HG02852 (cell line): Measurements from ENCODE around the gene TNFSF9.
"Not testable (repeated sequence)": the region's sequence is repeated elsewhere in the genome, so short reads cannot be mapped to it uniquely, and the experiment has no call there.

Experiments used
- ATAC-seq: cut with Tn5 transposase; IDR thresholded peaks from one replicate; pipeline ENCODE4 v1.9.1; 2021; ENCODE audit warnings: mild to moderate bottlenecking, moderate library complexity; ENCODE audit not compliant: unreplicated experiment

The TNFSF9 gene

DNA sequence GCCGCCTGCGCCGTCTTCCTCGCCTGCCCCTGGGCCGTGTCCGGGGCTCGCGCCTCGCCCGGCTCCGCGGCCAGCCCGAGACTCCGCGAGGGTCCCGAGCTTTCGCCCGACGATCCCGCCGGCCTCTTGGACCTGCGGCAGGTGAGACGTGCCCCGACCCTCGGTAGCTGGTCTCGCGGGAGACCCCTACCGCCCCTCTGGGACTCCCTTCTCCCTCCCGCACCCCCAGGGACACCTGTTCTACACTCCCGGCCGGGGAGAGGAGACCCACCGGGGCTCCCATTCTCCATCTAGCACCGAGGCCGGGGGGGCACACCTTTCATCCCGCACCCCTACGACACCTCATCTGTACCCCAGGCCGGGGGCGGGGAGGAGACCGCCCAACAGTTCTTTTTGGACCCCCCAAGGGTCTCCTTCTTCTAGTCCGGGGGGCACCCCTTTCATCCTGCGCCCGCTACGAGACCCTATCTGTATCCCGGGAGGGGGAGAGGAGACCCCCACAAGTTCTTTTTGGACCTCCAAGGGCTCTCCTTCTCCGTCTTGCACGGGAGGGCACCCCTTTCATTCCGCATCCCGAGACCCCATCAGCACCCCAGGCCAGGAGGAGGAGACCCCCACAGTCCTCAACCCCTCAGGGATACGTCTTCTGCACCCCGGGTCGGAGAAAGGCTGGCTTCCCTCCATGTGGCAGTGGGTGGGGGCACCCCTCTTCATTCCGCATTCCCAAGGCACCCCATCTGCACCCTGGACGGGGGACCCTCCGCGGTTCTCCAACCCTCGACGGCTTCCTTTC, 533 bp downstream of the TNFSF9 start:
- ATAC-seq, result no peak

DNA sequence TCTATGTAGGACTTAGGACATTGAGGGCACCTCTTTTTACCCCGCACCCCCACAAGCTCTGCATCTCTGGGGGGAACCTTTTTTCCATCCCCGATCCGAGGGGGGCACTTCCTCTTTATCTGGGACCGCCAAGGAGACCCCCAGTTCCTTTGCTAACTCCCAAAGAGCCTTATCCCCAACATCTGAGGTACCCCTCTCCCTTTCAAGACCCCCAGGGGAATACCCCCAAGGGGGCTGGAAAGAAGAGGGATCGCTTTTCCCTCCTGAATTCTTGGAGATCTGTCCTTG, 1.1 kb downstream of the TNFSF9 start:
- ATAC-seq, result no peak

DNA sequence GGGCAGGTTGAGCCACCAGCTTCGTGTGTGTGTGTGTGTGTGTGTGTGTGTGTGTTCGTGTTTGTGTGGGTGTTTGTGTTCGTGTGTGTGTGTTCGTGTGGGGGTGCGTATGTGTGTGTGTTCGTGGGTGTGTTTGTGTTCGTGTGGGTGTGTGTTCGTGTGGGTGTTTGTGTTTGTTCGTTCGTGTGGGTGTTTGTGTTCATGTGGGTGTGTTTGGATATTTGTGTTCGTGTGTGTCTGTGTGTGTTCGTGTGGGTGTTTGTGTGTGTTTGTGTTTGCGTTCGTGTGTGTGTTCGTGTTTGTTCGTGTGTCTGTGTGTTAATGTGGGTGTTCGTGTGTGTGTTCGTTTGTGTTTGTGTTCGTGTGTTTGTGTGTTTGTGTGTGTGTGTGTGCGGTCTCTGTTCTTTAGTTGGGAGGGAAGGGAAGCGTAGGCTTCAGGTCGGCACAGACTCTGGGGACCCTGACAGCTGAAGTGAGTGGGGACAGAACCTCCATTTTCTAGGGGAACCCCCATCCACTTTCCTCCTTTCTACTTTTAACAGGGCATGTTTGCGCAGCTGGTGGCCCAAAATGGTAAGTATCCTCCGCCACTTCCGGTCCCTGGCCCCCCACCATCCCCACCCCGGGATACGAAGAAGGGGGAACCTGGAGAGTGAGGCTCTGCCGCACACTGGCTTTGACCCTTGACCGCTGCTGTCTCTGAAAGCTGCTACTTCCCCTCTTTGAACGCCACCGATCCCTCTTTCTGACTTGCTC, 1.6 kb downstream of the TNFSF9 start:
- ATAC-seq, result no peak

DNA sequence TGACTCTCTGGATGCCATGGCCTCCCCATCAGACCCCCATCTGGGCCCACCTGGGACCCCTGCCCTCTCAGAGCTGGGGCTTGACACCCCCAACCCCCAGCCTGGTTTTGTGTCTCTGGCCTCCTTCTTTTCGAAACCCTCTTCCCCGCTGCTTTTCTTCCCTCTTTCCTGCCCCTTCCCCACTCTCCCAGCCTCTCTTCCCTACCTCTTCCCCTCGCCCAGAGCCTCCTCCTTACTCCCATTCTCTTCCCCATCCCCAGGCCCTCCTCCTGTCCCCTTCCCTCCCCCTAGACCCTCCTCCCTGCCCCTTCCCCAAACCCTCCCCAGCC, 2.1 kb downstream of the TNFSF9 start:
- ATAC-seq, result no peak

DNA sequence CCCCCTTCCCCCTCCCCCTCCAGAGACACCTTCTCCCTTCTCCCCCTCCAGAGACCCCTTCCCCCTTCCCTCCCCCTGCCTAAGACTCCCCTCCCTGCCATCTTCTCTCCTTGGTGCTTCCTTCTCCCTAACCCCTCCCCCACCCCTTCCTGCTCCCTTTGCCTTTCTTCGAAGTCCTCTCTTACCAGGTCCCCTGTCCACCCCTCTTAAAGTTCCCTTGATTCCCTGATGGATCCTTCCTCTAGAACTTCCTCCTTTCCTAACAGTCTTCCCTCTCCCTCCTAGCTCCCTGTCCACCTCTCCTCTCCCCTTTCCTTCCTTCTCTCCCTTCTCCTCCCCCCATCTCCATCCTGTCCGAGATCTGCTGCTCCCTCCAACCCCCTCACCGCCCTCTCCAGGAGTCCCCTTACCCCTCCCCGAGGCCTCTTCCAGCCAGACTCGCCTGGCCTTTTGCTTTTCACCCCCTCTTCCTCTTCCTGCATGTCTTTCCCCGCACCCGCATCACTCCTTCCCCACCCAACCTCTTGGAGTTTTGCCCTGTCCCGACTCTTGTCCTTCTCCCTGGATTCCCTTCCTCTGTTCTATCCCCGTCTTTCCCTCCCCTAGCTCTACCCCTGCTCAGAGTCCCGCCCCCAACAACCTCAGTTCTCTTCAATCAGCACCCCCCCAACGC, 3.1 kb downstream of the TNFSF9 start:
- ATAC-seq, result no peak

DNA sequence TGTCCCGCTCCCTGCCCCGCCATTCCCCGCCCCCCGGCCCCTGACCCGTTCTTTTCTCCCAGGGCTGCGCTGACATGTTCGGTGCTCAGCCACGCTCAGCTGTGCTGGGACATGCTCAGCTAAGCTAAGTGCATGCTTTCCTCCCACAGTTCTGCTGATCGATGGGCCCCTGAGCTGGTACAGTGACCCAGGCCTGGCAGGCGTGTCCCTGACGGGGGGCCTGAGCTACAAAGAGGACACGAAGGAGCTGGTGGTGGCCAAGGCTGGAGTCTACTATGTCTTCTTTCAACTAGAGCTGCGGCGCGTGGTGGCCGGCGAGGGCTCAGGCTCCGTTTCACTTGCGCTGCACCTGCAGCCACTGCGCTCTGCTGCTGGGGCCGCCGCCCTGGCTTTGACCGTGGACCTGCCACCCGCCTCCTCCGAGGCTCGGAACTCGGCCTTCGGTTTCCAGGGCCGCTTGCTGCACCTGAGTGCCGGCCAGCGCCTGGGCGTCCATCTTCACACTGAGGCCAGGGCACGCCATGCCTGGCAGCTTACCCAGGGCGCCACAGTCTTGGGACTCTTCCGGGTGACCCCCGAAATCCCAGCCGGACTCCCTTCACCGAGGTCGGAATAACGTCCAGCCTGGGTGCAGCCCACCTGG, 3.7 kb downstream of the TNFSF9 start:
- ATAC-seq, result no peak

DNA sequence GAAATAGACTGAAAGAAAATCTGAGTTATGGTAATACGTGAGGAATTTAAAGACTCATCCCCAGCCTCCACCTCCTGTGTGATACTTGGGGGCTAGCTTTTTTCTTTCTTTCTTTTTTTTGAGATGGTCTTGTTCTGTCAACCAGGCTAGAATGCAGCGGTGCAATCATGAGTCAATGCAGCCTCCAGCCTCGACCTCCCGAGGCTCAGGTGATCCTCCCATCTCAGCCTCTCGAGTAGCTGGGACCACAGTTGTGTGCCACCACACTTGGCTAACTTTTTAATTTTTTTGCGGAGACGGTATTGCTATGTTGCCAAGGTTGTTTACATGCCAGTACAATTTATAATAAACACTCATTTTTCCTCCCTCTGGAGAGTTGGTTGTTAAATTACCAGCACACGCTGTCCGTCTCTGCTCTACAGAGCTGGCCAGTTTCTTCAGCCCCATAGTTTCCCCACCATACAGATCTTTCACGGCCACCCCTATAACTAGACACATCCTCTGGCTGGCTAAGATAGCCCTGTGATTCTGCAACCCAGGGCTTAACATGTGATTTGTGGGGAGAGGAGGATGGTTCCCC, 4.8 kb downstream of the TNFSF9 start:
- no peak for ATAC-seq

DNA sequence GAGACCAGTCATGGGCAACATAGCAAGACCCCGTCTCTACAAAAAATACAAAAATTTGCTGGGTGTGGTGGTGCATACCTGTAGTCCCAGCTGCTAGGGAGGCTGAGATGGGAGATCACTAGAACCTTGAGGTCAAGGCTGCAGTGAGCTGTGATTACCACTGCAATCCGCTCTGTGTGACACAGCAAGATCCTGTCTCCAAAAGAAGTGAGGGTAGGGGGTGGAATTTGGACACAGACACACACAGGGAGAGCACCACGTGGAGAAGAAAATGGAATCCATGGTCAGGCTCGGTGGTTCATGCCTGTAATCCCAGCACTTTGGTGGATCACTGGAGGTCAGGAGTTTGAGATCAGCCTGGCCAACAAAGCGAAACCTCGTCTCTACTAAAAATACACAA, 8.7 kb downstream of the TNFSF9 start:
- no peak for ATAC-seq

DNA sequence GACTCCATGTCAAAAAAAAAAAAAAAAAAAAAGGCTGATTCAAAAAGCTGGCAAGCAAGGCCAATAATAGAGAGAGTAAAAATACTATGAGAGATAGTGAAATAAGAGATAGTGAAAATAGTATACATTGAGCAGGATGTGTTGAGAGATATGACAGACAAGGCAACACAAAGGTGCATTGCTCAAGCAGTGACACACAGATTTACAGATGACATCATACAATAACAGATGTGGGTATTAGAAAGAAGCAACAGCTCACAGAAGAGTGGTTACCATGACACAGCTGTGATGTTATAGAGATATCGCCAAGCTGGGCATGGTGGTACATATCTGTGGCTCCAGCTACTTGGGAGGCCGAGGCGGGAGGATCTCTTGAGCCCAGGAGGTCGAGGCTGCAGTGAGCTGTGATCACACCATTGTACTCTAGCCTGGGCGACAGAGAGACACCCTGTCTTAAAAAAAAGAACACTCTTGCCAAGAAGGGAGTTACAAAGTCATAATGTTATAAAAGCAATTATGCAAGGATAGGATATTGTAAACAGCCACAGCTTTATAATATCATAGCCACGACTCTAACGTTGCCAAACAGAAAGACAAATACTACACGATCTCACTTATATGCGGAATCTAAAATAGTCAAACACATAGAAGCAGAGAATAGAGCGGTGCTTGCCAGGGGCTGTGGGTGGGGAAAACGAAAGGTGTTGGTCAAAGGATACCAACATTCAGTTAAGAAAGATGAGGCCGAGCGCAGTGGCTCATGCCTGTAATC, 10.3 kb downstream of the TNFSF9 start:
- no peak for ATAC-seq

DNA sequence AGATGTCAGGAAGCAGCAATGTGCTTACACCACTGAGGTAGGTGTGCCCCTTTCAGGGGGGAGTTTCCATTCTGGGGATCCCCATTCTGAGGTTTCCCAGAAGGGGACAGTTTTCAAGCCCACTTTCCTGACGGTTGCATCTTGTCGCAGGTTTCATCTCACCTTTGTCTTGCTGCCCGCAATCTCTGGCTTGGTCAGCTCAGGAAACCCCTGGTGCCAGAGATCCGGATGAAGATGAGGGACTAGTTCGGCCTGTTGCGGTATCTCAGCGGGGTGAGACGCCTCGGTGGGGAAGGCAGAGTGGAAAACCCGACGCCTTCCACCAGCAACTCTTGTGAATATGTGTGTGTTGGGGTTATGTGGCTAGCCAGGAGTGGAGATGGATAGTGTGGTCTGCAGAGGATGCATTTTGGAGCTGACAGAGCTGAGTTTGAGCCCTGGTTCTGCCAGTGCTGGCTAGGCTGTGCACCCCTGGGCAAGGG, 13.1 kb downstream of the TNFSF9 start:
- no peak for ATAC-seq

DNA sequence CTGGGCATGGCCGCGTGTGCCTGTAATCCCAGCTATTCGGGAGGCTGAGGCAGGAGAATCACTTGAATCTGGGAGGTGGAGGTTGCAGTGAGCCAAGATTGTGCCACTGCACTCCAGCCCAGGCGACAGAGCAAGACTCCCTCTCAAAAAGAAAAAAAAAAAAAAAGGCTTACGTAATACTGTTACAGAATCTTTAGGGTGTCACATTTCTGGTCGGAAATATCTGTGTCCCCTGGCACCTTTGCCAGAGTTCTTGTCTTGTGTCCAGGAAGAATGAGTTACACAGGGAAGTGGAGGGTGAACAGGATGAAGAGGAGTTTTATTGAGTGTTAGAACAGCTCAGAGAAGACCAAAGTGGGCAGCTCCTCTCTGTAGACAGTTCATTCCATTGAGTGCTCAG, 19.9 kb downstream of the TNFSF9 start:
- not testable (repeated sequence) for ATAC-seq

DNA sequence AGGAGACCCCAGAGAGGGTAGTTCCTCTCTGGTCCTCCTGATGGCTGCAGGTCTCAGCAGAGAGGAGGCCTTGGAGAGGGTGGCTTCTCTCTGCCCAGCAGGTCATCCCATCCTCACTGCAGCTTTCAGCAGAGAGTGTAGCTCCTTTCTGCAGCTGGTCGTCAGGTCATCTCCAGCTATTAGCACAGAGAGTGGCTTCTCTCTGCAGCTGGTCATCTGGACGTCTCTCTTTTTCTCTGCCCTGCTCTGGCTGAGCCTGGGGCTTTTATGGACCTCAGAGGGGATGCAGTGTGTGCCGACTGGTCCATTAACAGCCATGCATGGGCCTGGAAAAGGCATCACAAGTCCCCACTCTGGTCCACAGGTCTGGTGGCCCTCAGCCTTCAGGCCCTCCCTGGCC, 20.3 kb downstream of the TNFSF9 start:
- no peak for ATAC-seq

DNA sequence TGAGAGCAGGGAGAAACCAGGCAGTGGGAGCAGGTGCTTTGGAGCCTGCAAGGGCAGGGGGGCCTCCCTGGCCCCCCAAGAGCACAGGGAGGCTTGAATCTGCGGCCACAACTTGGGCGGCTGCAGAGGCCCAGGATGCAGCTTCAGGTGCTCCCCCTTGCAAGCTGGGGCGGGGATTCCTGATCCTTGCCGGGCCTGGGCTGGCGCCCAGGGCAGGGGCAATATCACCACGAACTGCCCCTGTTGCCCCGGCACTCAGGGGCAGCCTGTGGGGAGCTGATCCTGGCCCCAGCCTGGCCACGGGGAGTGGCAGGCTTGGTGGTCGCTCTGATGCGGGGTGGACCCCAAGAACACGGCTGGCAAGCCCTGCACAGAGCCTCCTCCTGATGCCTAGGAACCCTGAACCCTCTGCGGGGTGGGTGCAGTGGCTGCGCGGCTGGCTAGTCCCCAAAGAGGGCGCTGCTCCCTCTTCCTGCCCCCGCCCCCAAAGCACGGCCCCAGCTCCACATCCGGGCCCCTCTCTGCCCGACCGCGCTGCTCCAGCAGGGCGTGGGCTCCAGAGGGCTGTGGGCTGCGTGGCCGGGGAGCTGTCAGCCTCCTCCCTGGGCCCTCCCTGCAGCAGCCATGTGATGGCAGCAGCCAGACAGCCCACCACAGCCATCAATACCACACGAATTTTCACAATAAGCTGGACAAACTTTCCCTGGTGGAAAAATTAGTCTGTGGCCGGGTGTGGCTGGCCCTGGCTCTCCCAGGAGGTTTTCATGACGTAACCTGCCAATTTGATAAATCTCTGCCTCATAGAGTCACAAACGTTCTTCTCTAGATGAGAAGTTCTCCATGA, 21.0 kb downstream of the TNFSF9 start:
- no peak for ATAC-seq

DNA sequence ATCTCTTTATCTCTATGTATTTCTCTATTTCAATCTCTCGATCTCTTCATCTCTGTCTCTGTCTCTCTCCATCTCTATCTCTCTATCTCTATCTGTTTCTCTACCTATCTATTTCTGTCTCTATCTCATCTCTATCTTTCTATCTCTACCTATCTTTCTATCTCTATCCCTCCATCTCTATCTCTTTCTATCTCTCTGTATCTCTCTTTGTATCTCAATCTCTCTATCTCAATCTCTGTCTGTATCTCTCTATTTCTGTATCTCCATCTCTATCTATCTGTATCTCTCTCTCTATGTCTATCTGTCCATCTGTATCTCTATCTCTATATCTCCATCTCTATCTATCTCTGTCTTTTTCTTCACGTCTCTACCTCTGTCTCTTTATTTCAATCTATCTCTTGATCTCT, 25.2 kb downstream of the TNFSF9 start:
- no peak for ATAC-seq

DNA sequence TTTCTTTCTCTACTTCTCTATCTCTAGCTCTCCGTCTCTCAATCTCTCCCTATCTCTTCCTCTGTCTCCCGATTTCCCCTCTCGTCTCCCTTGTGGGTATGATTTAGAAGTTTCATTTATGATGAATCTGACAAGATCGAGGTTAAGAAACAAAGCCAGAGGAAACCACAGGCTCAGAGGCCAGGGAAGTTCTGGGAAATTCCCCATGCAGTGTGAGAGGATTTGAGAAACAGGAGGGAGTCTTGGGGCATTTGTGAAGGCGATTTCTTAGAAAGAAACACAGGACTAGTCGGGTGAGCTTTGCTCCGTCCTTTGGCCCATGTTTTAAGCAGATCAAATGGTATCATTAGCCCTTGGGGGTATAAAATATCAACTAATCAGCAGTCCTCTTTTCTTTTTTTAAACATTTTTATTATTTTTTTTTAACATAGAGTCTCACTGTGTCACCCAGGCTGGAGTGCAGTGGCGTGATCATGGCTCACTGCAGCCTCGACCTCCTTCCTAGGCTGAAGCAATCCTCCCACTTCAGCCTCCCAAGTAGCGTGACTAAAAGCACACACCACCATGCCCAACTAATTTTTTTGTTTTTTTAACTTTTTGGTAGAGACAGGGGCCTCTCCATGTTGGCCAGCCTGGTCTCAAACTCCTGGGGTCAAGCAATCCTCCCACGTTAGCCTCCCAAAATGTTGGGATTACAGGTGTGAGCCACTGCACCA, 25.8 kb downstream of the TNFSF9 start:
- ATAC-seq, result no peak

DNA sequence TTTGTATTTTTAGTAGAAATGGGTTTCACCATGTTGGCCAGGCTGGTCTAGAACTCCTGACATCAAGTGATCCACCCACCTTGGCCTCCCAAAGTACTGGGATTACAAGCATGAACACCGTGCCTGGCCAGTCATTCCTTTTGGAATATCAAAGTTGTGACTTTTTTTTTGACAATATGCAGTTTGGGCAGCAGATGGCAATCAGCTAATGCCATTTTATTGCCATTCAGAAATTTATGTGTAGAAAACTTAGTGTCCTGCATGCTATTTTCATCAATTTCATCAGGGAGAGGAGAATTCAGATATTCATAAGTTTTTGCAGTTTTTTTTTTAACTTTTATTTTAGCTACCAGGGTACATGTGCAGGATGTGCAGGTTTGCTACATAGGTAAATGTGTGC, 31.6 kb downstream of the TNFSF9 start:
- ATAC-seq, result not testable (repeated sequence)

DNA sequence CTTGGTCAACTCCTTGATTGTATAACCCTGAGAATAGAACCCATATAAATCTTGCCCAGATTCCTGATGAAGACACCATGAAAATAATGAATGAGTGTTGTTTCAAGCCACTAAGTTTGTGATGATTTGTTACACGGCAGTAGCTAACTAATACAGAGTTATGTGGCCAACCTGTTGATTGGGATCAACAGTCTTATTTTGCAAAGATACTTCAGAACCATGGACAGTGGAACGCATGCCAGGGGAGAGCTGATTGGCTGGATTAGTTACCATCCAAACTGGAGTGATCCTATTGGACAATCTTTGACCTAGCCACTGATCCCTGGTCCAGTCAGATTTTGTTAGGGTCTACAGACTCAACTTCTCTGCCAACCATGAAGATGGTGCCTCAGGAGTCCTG, 33.6 kb downstream of the TNFSF9 start:
- no peak for ATAC-seq

DNA sequence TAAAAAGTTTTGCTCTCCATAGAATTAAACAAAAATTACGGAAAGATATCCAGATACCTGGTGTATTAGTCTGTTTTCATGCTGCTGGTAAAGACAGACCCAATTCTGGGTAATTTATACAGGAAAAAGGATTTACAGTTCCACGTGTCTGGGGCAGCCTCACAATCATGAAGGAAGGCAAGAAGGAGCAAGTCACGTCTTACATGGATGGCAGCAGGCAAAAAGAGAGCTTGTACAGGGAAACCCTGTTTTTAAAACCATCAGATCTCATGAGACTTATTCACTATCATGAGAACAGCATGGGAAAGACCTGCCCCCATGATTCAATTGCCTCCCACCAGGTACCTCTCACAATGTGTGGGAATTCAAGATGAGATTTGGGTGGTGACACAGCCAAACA, 35.9 kb downstream of the TNFSF9 start:
- ATAC-seq, result not testable (repeated sequence)

DNA sequence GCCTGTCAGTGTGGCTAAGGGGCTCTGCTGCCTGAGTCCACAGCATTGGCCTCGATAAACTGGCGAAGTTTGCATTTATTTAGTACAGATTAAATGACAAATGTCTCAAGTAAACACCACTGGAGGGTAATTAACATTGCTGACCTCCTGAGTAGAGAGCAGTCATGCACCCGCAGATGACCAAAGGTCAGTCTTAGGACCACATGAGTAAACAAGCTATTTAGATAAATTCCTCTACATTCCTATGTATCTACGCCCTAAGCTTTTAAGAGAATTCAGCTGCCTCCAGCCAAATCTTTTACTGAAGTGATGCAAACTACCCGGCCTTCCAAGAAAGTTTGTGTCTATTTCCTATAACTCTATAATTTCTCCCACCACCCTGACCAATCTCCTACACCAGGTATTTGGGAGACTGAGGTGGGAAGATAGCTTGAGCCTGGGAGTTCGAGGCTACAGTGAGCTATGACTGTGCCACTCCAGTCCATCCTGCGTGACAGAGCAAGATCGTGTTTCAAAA, 37.2 kb downstream of the TNFSF9 start:
- no peak for ATAC-seq
